ENCODE data around the gene INTS7. TPM values are rescaled to one million over a fixed set of nuclear protein-coding genes. Genes with fewer than 3 reads are reported as not detected.
"Not testable (repeated sequence)": the region's sequence is repeated elsewhere in the genome, so short reads cannot be mapped to it uniquely, and the experiment has no call there.

The INTS7 gene
- total RNA-seq, 2 experiments from 2014 or later: 23.7 to 28.6 TPM

DNA sequence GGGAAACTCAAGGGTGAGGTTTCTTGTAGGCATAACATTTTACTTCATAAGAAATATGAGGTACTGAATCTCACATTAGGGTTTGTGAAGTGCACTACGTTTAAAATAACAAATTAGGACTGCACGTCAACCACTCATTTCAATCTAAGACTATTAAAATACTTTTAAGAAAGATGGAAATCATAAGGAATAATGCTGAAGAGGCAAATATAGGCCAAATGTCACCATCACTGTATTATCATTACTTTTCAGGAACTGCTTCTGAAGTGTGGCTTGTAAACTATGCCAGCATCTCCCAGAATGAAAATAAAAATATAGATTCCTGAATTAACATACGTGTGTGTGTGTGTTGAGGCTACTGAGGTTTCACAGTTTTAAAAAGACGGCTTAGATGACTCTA is 56.8 kb downstream of the INTS7 start:
- H3K9me3 Mint-ChIP-seq (ENCODE audit: low read depth): no peaks in the 10 kb centered on the region
- no peaks in the 10 kb centered on the region for H3K27me3 Mint-ChIP-seq
- peaks cover 30% of the 10 kb centered on the region for H3K36me3 Mint-ChIP-seq (ENCODE audit: low read depth)
- no peak overlapping the region for H3K4me3 Mint-ChIP-seq
- CTCF ChIA-PET: interaction anchor here (1.8 kb wide), 1 partner anchor 34 kb away, joined by 5 read pairs; no protein-coding TSS in a partner anchor
- intact Hi-C loops (cut with DNase I, micrococcal nuclease): no loop called here
- POLR2A ChIA-PET: no interaction called here
- no peak for DNase-seq
- ATAC-seq: no peak
- no peaks in the 10 kb centered on the region for H3K4me1 Mint-ChIP-seq
- no peak overlapping the region for H3K27ac Mint-ChIP-seq

DNA sequence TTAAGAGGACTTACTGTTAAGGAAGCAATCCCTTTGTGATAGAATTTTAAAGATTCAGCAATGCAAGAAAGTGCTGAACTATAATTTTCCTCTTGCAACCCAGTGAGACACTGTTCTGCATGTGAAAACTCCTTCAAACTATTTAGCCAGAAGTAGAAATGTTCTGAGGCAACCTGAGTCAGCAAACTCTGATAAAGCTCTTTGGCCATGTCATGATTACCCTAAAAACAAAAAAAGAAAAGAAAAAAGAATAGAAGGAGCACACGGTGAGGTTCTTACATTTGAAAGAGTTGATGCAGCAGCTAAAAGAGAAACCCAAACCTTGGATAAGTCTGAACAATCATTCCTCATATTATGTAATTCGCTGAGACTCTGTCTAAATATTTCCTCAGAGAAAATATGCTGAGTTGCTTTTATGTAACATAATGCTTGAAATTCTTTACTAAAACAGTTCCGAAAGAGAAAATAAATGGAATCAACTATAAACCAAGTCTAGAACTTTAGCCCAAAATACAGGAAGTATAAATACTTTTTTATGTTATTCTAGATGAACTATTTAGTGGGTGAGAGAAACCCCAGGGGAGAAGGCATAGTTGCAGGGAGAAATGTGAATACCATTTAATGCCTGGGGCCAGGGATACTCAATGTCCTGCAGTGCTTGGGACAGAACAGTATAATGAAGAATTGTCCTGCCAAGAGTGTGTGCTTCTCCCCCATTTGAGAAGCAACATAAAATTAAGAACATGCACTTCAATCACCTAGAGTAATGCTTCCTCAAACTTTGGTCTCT is 60.0 kb downstream of the INTS7 start:
- CTCF ChIA-PET: no interaction called here
- no peak for ATAC-seq

DNA sequence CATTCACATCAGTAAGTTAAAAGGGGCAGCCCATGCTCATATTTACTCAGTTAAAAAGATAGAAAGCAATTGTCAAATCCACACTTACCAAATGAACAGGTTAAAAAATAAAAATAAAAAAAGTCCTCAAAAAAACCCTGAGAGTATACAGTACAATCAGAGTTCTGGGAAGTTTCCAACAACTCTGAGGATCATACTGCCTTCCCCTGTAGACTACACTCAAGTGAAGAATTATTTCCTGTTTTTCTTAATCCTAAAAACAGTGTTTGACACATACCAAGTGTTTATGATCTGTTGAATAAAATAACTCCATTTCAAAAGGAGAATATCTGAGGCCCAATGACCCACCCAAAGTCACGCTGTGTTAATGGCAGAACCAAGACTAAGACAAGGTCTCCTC is 61.8 kb downstream of the INTS7 start:
- H3K27ac Mint-ChIP-seq: no peak overlapping the region
- DNase-seq: no peak
- H3K4me1 Mint-ChIP-seq: no peaks in the 10 kb centered on the region
- intact Hi-C loops (cut with DNase I, micrococcal nuclease): no loop called here
- no peak for ATAC-seq
- CTCF ChIA-PET: no interaction called here
- POLR2A ChIA-PET: no interaction called here
- peaks cover 16% of the 10 kb centered on the region for H3K36me3 Mint-ChIP-seq (ENCODE audit: low read depth)
- no peak overlapping the region for H3K4me3 Mint-ChIP-seq
- H3K9me3 Mint-ChIP-seq (ENCODE audit: low read depth): no peaks in the 10 kb centered on the region
- H3K27me3 Mint-ChIP-seq: no peaks in the 10 kb centered on the region

More for the DNA sequence above, 60.0 kb downstream of the INTS7 start:
- no peak overlapping the region for H3K27ac Mint-ChIP-seq
- no peak overlapping the region for H3K4me3 Mint-ChIP-seq
- DNase-seq: no peak
- POLR2A ChIA-PET: no interaction called here
- H3K9me3 Mint-ChIP-seq (ENCODE audit: low read depth): no peaks in the 10 kb centered on the region
- intact Hi-C loops (cut with DNase I, micrococcal nuclease): no loop called here
- no peaks in the 10 kb centered on the region for H3K4me1 Mint-ChIP-seq
- peaks cover 21% of the 10 kb centered on the region for H3K36me3 Mint-ChIP-seq (ENCODE audit: low read depth)
- no peaks in the 10 kb centered on the region for H3K27me3 Mint-ChIP-seq

DNA sequence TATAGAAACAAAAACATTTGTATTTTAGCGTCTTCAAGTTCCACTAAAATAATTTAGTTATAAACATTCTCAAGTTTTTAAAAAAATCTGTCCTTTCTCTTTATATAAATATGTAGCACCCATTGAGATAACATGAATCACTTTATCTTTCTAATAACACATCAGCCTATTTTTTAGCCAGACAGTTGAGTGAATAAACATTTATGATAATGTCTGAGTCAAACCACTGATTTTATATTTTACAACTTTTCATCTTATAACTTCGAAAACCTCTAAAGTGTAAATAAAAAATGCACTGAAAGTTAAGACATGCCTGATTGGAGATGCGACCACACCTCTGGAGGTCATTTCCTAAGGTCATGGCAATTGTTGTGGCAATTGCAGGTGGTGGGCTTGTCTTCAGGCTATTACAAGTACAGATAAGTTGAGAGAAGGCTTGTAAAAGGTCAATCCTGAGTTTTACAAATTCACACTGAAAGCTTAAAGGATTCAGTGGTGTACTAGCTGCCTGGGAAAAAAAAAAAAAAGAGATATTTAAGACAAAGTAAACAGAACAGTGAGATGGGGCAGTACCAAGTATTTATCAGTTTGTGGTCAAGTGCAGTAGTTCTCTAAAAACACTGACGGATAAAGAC is 67.0 kb downstream of the INTS7 start:
- no peaks in the 10 kb centered on the region for H3K4me1 Mint-ChIP-seq

DNA sequence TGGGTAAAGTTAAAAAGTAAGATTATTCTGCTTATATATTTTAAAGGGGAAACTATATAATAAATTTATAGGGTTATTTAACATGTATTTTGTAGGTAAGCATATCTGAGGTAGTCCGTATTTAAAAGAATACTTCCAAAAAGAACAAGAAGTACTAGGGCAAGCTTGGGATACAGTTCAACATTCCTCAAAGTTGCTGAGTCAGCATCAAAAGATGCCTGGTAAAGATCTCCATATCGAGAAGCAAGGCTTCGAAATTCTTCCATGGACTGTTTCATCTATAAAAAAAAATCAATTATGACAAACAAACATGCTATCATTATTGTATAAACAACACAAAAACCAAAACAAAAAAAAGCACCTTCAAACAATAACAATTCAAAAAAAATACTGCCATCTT is 67.7 kb downstream of the INTS7 start:
- Mint-ChIP-seq H3K36me3 (ENCODE audit: low read depth) (peaks cover 45% of the 10 kb centered on the region), H3K27me3 (no peaks in the 10 kb centered on the region), H3K9me3 (ENCODE audit: low read depth) (peaks cover 2% of the 10 kb centered on the region), H3K27ac (no peak overlapping the region), H3K4me1 (no peaks in the 10 kb centered on the region), H3K4me3 (no peak overlapping the region)
- CTCF ChIA-PET: interaction anchor here (1.0 kb wide), 1 partner anchor 61 kb away, joined by 4 read pairs; no protein-coding TSS in a partner anchor
- POLR2A ChIA-PET: no interaction called here
- intact Hi-C loops (cut with DNase I, micrococcal nuclease): no loop called here
- DNase-seq (no peak), ATAC-seq (no peak)

More for the DNA sequence above, 67.0 kb downstream of the INTS7 start:
- CTCF ChIA-PET: interaction anchor here (0.6 to 1.0 kb wide), 2 partner anchors 61 to 268 kb away, joined by 3 to 4 read pairs; no protein-coding TSS in a partner anchor
- no peak overlapping the region for H3K27ac Mint-ChIP-seq
- no peak for ATAC-seq
- peaks cover 2% of the 10 kb centered on the region for H3K9me3 Mint-ChIP-seq (ENCODE audit: low read depth)
- H3K27me3 Mint-ChIP-seq: no peaks in the 10 kb centered on the region
- POLR2A ChIA-PET: no interaction called here
- peaks cover 39% of the 10 kb centered on the region for H3K36me3 Mint-ChIP-seq (ENCODE audit: low read depth)
- H3K4me3 Mint-ChIP-seq: no peak overlapping the region
- no peak for DNase-seq
- intact Hi-C loops (cut with DNase I, micrococcal nuclease): no loop called here

DNA sequence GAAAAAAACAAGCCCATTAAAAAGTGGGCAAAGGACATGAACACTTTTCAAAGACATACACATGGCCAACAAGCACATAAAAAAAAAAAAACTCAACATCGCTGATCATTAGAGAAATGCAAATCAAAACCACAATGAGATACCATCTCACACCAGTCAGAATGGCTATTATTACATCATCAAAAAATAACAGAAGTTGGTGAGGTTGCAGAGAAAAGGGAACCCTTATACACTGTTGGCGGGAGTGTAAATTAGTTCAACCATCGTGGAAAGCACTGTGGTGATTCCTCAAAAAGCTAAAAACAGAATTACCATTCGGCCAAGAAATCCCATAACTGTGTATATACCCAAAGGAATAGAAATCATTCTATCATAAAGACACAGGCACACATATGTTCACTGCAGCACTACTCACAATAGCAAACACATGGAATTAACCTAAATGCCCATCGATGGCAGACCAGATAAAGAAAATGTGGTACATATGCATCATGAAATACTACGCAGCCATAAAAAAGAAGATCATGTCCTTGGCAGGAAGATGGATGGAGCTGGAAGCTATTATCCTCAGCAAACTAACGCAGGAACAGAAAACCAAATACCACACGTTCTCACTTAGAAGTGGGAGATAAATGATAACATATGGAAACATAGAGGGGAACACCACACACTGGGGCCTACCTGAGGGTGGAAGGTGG is 70.1 kb downstream of the INTS7 start:
- ATAC-seq (no peak), DNase-seq (no peak)
- intact Hi-C loops (cut with DNase I, micrococcal nuclease): no loop called here
- Mint-ChIP-seq H3K4me3 (no peak overlapping the region), H3K36me3 (ENCODE audit: low read depth) (peaks cover 62% of the 10 kb centered on the region), H3K27me3 (no peaks in the 10 kb centered on the region), H3K27ac (no peak overlapping the region), H3K4me1 (no peaks in the 10 kb centered on the region), H3K9me3 (ENCODE audit: low read depth) (peaks cover 2% of the 10 kb centered on the region)
- CTCF ChIA-PET: interaction anchor here (0.7 to 1.1 kb wide), 2 partner anchors 15 to 895 kb away, joined by 3 read pairs; no protein-coding TSS in a partner anchor
- POLR2A ChIA-PET: no interaction called here

DNA sequence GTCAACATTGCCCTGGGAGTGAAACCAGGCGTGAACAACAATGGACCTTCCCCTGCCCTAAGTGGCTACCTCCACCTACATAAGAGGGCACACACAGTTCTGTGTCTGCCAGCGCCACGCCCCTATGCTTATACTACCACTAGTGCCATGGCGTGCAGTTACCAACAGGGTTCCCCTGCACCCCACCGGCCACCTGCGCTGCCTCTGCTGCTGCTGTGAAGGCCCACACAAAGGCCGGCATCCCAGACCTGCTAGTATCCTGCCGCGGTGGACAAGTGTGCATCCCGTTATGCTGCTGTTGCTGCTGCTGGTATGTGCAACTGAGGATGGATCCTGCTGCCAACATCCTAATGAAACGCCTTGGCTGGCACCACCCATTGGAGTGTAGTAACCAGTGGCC is 75.7 kb downstream of the INTS7 start:
- ATAC-seq (no peak), DNase-seq (no peak)
- no peaks in the 10 kb centered on the region for H3K27me3 Mint-ChIP-seq
- ChIA-PET POLR2A (no interaction called here), CTCF (no interaction called here)
- peaks cover 4% of the 10 kb centered on the region for H3K9me3 Mint-ChIP-seq (ENCODE audit: low read depth)
- H3K36me3 Mint-ChIP-seq (ENCODE audit: low read depth): peaks cover 73% of the 10 kb centered on the region
- H3K4me1 Mint-ChIP-seq: no peaks in the 10 kb centered on the region
- no peak overlapping the region for H3K27ac Mint-ChIP-seq
- intact Hi-C loops (cut with DNase I, micrococcal nuclease): no loop called here
- no peak overlapping the region for H3K4me3 Mint-ChIP-seq

DNA sequence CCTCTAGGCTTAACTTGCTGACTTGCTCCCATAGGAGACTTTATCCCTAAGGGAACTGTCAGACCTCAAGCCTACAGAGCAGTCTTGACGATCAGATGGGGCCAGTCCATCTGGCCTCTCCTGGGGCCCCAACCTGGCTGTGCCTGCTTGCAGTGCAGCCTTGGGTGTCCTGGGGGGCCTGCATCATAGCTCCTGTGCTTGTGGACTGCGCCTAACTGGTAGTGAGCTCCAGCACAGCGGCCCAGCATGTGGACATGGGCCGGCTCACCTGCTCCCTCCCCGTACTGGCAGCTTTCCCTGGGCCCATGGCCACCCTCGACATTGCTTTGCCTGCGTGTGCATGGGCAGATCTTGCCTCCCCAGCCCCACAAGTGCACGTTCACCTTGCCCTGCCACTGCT is 76.1 kb downstream of the INTS7 start:
- Mint-ChIP-seq H3K36me3 (ENCODE audit: low read depth) (peaks cover 68% of the 10 kb centered on the region), H3K4me3 (no peak overlapping the region), H3K27me3 (no peaks in the 10 kb centered on the region), H3K27ac (no peak overlapping the region), H3K9me3 (ENCODE audit: low read depth) (peaks cover 4% of the 10 kb centered on the region), H3K4me1 (no peaks in the 10 kb centered on the region)
- ATAC-seq (no peak), DNase-seq (no peak)
- POLR2A ChIA-PET: interaction anchor here (0.6 kb wide), 1 partner anchor 19 kb away, joined by 3 read pairs; no protein-coding TSS in a partner anchor
- CTCF ChIA-PET: no interaction called here
- intact Hi-C loops (cut with DNase I, micrococcal nuclease): no loop called here

DNA sequence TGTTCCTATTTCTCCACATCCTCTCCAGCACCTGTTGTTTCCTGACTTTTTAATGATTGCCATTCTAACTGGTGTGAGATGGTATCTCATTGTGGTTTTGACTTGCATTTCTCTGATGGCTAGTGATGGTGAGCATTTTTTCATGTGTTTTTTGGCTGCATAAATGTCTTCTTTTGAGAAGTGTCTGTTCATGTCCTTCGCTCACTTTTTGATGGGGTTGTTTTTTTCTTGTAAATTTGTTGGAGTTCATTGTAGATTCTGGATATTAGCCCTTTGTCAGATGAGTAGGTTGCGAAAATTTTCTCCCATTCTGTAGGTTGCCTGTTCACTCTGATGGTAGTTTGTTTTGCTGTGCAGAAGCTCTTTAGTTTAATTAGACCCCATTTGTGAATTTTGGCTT is 81.3 kb downstream of the INTS7 start:
- DNase-seq; H3K4me3 Mint-ChIP-seq; H3K27ac Mint-ChIP-seq; H3K4me1 Mint-ChIP-seq; H3K27me3 Mint-ChIP-seq; H3K9me3 Mint-ChIP-seq (ENCODE audit: low read depth); CTCF ChIA-PET; POLR2A ChIA-PET; ATAC-seq; intact Hi-C loops (cut with DNase I, micrococcal nuclease): not testable (repeated sequence)
- peaks cover 33% of the 10 kb centered on the region for H3K36me3 Mint-ChIP-seq (ENCODE audit: low read depth)

DNA sequence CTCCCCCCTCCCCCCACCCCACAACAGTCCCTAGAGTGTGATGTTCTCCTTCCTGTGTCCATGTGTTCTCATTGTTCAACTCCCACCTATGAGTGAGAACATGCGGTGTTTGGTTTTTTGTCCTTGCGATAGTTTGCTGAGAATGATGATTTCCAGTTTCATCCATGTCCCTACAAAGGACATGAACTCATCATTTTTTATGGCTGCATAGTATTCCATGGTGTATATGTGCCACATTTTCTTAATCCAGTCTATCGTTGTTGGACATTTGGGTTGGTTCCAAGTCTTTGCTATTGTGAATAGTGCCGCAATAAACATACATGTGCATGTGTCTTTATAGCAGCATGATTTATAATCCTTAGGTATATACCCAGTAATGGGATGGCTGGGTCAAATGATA is 81.8 kb downstream of the INTS7 start:
- intact Hi-C loops (cut with DNase I, micrococcal nuclease); H3K27ac Mint-ChIP-seq; H3K9me3 Mint-ChIP-seq (ENCODE audit: low read depth); CTCF ChIA-PET; H3K4me1 Mint-ChIP-seq; ATAC-seq; H3K27me3 Mint-ChIP-seq; H3K4me3 Mint-ChIP-seq; POLR2A ChIA-PET; DNase-seq: not testable (repeated sequence)
- H3K36me3 Mint-ChIP-seq (ENCODE audit: low read depth): peaks cover 32% of the 10 kb centered on the region

DNA sequence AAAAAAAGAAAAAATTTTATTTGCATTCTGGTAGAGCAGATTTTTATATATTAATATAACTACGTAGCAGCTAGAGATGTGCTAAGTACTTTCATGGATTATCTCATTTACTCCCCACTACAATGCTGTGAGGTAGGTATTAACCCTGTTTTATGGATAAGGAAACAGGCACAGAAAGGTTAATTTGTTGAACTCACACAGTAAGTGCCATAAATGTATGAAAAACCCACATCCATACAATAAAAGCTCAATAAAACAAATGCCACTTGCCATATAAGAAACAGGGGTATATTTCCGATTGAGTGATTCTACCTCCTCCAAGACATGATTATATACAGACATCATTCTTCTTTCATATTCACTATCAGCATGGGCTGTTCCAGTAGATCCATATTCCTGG is 83.1 kb downstream of the INTS7 start:
- ATAC-seq (no peak), DNase-seq (no peak)
- intact Hi-C loops (cut with DNase I, micrococcal nuclease): no loop called here
- ChIA-PET CTCF (interaction anchor here (0.6 to 1.2 kb wide), 2 partner anchors 254 to 277 kb away, joined by 3 to 5 read pairs; partner anchors contain the start of gene NEK2), POLR2A (interaction anchor here (0.6 kb wide), 1 partner anchor 286 kb away, joined by 3 read pairs; no protein-coding TSS in a partner anchor)
- Mint-ChIP-seq H3K27ac (no peak overlapping the region), H3K4me3 (no peak overlapping the region), H3K9me3 (ENCODE audit: low read depth) (peaks cover 4% of the 10 kb centered on the region), H3K27me3 (no peaks in the 10 kb centered on the region), H3K4me1 (peaks cover 6% of the 10 kb centered on the region), H3K36me3 (ENCODE audit: low read depth) (peaks cover 29% of the 10 kb centered on the region)
